ENCODE measurements around the gene BMP8A.
"Not testable (repeated sequence)": the region's sequence is repeated elsewhere in the genome, so short reads cannot be mapped to it uniquely, and the experiment has no call there.

The BMP8A gene

GRCh38 chr1:39491146-39491921, at the start of gene BMP8A:
Gene BMP8A (plus strand): TSS chr1:39491636. CDS start chr1:39491992, 356 bp downstream.
- peak; percentile 77 for DNase-seq (ENCODE audit: low read depth, low spot score)

- DNase-seq (ENCODE audit: low read depth, low spot score), result no peak
Measured at GRCh38 chr1:39441797-39442196, 49.6 kb upstream of the BMP8A start.

- no peak for DNase-seq (ENCODE audit: low read depth, low spot score)
Measured at GRCh38 chr1:39445573-39445972, 45.9 kb upstream of the BMP8A start.

DNA sequence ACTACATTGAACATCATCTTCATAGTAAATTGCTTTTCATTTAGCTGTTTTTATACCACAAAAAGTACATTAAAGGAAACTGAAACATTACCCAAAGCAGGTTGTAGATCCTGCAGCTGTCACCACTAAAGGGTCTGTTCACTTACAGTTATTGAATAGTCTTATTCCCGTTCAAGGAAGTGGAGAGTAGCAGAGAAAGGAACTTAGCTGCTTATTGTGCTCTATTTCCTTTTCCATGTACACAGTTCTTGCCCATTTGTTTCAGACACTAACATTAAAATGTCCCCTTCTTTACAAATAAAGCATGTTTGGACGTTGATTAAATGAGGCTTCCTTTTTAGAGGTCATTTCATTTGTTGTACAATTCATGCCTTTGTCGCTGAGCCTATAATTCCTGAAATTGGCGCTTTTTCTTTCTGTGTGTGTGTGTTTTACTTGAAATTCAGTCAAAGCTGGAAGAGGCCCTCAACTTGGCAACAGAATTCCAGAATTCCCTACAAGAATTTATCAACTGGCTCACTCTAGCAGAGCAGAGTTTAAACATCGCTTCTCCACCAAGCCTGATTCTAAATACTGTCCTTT, 44.4 kb upstream of the BMP8A start:
- DNase-seq (ENCODE audit: low read depth, low spot score), result no peak

DNA sequence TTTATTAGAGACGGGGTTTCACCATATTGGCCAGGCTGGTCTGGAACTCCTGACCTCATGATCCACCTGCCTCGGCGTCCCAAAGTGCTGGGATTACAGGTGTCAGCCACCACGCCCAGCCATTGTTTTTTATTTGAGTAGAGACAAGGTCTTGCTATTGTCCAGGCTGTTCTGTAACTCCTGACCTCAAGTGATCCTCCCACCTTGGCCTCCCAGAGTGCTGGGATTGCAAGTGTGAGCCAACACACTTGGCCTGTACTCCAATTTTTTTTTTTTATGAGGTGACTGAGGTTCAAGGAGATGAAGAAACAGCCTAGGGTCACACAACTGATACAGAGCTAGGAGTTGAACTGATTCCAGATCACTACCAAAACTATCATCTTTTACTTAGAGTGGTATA, 41.4 kb upstream of the BMP8A start:
- DNase-seq (ENCODE audit: low read depth, low spot score), result not testable (repeated sequence)

GRCh38 chr1:39450956-39451606, 40.4 kb upstream of the BMP8A start:
- DNase-seq (ENCODE audit: low read depth, low spot score), result peak; percentile 32

GRCh38 chr1:39452081-39452480, 39.4 kb upstream of the BMP8A start:
- no peak for DNase-seq (ENCODE audit: low read depth, low spot score)

DNA sequence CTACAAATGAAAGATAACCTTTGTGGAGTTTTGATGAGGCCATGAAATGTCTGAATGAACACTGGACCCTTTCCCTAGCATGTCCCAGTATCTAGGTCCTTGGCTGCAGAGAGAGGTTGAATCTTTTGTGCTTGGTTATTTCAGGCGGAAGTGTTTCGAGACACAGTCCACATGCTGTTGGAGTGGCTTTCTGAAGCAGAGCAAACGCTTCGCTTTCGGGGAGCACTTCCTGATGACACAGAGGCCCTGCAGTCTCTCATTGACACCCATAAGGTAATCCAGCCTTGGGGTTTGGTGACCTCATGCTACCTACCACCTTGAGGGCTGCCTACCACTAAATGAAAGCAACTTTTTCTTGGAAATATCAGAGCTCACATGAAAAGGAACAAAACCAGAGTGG, 38.9 kb upstream of the BMP8A start:
- DNase-seq (ENCODE audit: low read depth, low spot score), result no peak

GRCh38 chr1:39453603-39454002, 37.8 kb upstream of the BMP8A start:
- peak; percentile 71 for DNase-seq (ENCODE audit: low read depth, low spot score)

- no peak for DNase-seq (ENCODE audit: low read depth, low spot score)
Measured at GRCh38 chr1:39458991-39459390, 32.4 kb upstream of the BMP8A start.

DNA sequence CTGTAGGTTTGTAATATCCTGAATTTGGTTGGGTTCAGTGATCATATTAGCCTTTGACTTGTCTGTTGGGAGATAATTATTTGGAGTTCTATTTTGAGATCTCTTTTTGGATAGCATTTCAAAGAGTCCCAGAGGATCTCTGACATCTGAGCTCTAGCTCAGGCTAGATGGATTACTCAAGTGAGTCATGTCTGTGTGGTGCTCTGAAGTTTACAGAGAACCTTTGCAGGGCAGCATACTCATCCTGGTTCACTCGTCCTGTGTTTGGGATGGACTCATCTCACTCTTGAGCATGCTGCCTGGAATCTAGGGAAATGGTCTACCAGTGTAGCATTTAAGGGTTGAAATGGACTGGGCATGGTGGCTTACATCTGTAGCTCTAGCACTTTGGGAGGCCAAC, 29.4 kb upstream of the BMP8A start:
- DNase-seq (ENCODE audit: low read depth, low spot score), result no peak

DNA sequence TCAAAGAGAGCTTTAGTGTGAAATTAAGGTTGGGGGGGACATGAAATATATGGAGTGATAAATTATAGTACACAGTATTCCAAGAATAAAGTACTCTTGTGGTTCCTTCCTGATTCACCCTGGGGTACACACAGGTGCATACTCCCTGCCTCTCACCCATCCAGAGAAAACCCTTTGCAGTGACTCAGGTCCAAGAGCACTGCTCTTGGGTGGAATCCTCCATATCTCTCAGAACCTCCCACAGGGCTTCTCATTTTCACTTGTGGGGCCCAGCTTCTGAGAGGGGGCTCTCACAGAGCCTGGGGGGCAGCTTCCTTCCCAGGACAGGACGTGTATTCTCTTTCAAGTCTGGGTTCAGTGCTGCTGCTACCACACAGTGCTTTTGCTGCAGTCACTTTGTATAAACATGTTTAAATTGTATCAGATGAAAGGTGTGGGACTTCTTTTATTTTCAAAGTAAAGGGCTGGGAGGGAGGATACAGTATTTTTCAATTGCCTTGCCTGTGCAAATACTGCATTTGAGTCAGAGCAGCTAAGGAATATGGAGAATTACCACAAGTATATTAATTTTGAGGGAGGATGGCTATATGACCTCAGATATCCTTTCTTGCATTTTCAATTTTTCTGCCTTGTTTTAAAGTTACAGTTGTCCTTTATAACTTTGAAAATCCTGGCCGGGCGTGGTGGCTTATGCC, 24.9 kb upstream of the BMP8A start:
- no peak for DNase-seq (ENCODE audit: low read depth, low spot score)

- DNase-seq (ENCODE audit: low read depth, low spot score), result not testable (repeated sequence)
Measured at GRCh38 chr1:39467108-39467720, 24.2 kb upstream of the BMP8A start.

- no peak for DNase-seq (ENCODE audit: low read depth, low spot score)
Measured at GRCh38 chr1:39469150-39469549, 22.3 kb upstream of the BMP8A start.

GRCh38 chr1:39470040-39470439, 21.4 kb upstream of the BMP8A start:
- no peak for DNase-seq (ENCODE audit: low read depth, low spot score)

- no peak for DNase-seq (ENCODE audit: low read depth, low spot score)
Measured at GRCh38 chr1:39472826-39473225, 18.6 kb upstream of the BMP8A start.

DNA sequence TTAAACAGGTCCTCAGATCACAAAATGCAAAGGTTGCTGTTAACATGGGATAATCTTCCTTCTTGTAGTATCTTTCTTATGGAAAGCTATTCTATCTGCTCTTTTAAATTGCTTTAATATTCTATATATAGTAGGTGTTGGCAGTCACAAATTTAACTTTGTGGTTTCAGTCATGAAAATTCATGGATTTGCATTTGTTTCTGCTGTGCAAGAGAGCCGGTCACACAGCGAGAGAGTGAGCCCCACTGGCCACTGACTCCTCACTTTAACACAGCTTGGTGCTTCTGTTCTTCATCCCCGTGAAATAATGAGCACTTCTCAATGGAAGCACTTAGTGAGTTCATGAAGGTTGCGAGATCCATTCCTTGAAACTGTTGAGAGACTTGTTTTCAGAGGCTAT, 18.1 kb upstream of the BMP8A start:
- no peak for DNase-seq (ENCODE audit: low read depth, low spot score)

- no peak for DNase-seq (ENCODE audit: low read depth, low spot score)
Measured at GRCh38 chr1:39474810-39475209, 16.6 kb upstream of the BMP8A start.

GRCh38 chr1:39475551-39475950, 15.9 kb upstream of the BMP8A start:
- not testable (repeated sequence) for DNase-seq (ENCODE audit: low read depth, low spot score)

GRCh38 chr1:39478126-39478915, 13.1 kb upstream of the BMP8A start:
- no peak for DNase-seq (ENCODE audit: low read depth, low spot score)

DNA sequence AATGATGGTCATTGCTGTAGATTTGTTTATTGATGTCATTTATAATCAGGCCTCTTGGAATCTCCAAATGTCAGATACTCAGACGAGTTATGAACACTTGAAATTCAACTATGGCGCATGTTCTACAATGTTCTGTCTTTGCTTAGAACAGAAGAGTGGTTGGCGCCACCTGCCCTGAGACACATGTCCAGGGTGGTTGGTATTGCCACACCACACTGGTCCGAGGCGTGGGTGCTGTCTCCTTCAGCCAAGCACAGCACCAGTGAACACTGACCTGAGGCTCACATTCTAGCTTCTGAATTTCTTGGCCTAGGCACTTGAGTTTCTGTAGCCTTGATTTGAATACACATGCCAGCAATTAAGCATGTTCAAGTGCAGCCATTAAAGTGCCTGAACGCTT, 10.1 kb upstream of the BMP8A start:
- DNase-seq (ENCODE audit: low read depth, low spot score), result no peak
